Neural cell (in vitro differentiated cells): ENCODE results near the gene MAP1LC3A.

ENCODE experiments used
- EP300 ChIP-seq: fragments of 450-650 bp; conservative IDR thresholded peaks from 2 replicates; pipeline ENCODE4 v1.6.1; 2014; ENCODE audit warnings: antibody characterized with exemption, mild to moderate bottlenecking, moderate library complexity; ENCODE audit not compliant: poor library complexity, severe bottlenecking
- EZH2 ChIP-seq: fragments of 200-600, 300-800 bp; shearing (Covaris generic), sonication (generic); IDR thresholded peaks from 2 replicates; pipeline ENCODE4 v1.6.1; 2014; ENCODE audit warnings: antibody characterized with exemption, low read length, borderline replicate concordance, mild to moderate bottlenecking; ENCODE audit not compliant: insufficient read depth, poor library complexity, severe bottlenecking
- MXI1 ChIP-seq: fragments of 450-650 bp; conservative IDR thresholded peaks from 2 replicates; pipeline ENCODE4 v1.6.1; 2014; ENCODE audit warnings: antibody characterized with exemption, mild to moderate bottlenecking; ENCODE audit not compliant: poor library complexity, severe bottlenecking
- POLR2AphosphoS5 ChIP-seq: IDR thresholded peaks from 2 replicates; pipeline ENCODE4 v1.6.1; 2012
- RAD21 ChIP-seq: fragments of 450-650 bp; conservative IDR thresholded peaks from 2 replicates; pipeline ENCODE4 v1.6.1; 2014; ENCODE audit warnings: antibody characterized with exemption, mild to moderate bottlenecking, moderate library complexity
- SMC3 ChIP-seq: fragments of 450-650 bp; conservative IDR thresholded peaks from 2 replicates; pipeline ENCODE4 v1.6.1; 2014; ENCODE audit warnings: antibody characterized with exemption, mild to moderate bottlenecking, moderate library complexity; ENCODE audit not compliant: poor library complexity
- TAF1 ChIP-seq: IDR thresholded peaks from 2 replicates; pipeline ENCODE4 v1.6.1; 2012; ENCODE audit warnings: low read depth
- TF ChIP-seq, protein P1 (sequence below): fragments of 450-650 bp; IDR thresholded peaks from 2 replicates; pipeline ENCODE4 v1.5.1; 2014; ENCODE audit warnings: antibody characterized with exemption, mild to moderate bottlenecking, moderate library complexity; ENCODE audit not compliant: poor library complexity, severe bottlenecking
- TF ChIP-seq, protein P2 (sequence below): IDR thresholded peaks from 2 replicates; pipeline ENCODE4 v1.6.1; 2012; ENCODE audit warnings: borderline replicate concordance

DNA sequence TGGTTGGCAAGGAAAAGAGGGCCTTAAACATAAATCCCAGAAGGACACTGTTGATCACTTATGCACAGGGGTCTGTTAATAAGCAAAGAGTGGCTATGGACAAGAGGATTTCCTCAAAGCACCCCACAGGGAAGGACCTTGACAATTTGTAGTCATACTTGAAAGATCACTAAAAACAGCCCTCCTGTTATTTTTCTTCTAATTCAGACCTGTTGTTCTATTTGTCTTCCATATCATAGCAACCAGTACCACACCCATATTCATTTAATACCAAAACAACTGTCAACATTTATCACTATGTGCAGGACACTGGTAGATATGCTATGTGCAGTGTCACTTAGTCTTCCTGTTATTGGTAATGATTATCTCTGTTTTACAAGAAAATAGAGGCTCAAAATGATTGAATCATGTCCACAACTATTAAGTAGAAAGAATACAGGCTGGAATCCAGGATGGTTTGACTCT is 45.5 kb upstream of the MAP1LC3A start:
- TF ChIP-seq, protein P1, sequence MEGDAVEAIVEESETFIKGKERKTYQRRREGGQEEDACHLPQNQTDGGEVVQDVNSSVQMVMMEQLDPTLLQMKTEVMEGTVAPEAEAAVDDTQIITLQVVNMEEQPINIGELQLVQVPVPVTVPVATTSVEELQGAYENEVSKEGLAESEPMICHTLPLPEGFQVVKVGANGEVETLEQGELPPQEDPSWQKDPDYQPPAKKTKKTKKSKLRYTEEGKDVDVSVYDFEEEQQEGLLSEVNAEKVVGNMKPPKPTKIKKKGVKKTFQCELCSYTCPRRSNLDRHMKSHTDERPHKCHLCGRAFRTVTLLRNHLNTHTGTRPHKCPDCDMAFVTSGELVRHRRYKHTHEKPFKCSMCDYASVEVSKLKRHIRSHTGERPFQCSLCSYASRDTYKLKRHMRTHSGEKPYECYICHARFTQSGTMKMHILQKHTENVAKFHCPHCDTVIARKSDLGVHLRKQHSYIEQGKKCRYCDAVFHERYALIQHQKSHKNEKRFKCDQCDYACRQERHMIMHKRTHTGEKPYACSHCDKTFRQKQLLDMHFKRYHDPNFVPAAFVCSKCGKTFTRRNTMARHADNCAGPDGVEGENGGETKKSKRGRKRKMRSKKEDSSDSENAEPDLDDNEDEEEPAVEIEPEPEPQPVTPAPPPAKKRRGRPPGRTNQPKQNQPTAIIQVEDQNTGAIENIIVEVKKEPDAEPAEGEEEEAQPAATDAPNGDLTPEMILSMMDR, result no peak
- TF ChIP-seq SMC3, result no peak
- no peak for TF ChIP-seq EZH2
- TF ChIP-seq, protein P2, sequence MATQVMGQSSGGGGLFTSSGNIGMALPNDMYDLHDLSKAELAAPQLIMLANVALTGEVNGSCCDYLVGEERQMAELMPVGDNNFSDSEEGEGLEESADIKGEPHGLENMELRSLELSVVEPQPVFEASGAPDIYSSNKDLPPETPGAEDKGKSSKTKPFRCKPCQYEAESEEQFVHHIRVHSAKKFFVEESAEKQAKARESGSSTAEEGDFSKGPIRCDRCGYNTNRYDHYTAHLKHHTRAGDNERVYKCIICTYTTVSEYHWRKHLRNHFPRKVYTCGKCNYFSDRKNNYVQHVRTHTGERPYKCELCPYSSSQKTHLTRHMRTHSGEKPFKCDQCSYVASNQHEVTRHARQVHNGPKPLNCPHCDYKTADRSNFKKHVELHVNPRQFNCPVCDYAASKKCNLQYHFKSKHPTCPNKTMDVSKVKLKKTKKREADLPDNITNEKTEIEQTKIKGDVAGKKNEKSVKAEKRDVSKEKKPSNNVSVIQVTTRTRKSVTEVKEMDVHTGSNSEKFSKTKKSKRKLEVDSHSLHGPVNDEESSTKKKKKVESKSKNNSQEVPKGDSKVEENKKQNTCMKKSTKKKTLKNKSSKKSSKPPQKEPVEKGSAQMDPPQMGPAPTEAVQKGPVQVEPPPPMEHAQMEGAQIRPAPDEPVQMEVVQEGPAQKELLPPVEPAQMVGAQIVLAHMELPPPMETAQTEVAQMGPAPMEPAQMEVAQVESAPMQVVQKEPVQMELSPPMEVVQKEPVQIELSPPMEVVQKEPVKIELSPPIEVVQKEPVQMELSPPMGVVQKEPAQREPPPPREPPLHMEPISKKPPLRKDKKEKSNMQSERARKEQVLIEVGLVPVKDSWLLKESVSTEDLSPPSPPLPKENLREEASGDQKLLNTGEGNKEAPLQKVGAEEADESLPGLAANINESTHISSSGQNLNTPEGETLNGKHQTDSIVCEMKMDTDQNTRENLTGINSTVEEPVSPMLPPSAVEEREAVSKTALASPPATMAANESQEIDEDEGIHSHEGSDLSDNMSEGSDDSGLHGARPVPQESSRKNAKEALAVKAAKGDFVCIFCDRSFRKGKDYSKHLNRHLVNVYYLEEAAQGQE, result no peak
- no peak for TF ChIP-seq RAD21
- TF ChIP-seq TAF1, result no peak
- TF ChIP-seq POLR2AphosphoS5, result no peak
- TF ChIP-seq MXI1, result no peak
- TF ChIP-seq EP300, result no peak
